Stimulated activated CD4-positive, alpha-beta T cell treated with anti-CD3 and anti-CD28 coated beads, Interleukin-2, amount 100 ng/mL, for 24 hours (primary cell): Measurements from ENCODE around the gene RNF224.

Experiments used
- DNase-seq, 2 donors: peaks; one replicate each; pipeline ENCODE4 v3.0.0-alpha.2; 2020

RNF224 gene

DNA sequence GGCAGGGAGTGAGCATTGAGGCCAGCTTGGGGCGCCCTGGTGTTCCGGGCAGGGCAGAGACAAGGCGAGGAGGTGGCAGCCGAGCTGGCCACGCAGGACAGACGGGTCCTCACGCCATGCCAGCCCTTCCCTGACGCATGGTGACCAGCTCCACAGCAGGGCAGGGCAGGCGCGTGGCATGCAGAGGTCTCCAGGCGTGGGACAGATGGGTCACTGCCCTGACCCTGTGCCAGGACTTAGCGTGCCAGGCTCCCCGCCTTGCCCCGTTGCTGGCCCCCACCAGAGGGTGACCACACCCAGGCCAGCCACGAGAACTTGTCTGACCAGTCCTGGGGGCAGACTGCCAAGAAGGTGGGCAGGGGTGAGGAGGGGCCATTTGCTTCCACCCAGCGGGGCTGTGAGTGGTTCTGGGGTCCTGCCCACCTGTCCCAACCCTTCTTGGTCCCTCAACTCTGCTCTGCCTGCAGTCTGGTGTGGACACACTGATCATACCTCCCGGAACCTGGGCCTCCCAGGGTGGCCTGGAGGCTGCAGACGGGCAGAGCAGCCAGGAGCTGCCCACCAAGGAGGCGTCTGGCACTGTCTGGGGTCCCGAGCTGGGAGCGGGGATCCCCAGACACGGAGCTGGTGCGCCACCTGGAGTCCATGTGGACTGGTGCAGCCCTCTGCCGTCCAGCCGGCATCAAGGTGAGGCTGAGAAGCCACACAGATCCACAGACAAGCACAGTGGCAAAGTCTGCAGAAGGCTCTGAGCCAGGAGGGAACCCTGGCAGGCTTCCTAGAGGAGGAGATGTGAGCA is at the start of gene RNF224:
Gene RNF224 (plus strand): TSS at position 449 of the 799 bp plus-strand sequence. CDS start 834 bp downstream, outside the sequence.
- DNase-seq = peak; percentile 83 to 88

DNA sequence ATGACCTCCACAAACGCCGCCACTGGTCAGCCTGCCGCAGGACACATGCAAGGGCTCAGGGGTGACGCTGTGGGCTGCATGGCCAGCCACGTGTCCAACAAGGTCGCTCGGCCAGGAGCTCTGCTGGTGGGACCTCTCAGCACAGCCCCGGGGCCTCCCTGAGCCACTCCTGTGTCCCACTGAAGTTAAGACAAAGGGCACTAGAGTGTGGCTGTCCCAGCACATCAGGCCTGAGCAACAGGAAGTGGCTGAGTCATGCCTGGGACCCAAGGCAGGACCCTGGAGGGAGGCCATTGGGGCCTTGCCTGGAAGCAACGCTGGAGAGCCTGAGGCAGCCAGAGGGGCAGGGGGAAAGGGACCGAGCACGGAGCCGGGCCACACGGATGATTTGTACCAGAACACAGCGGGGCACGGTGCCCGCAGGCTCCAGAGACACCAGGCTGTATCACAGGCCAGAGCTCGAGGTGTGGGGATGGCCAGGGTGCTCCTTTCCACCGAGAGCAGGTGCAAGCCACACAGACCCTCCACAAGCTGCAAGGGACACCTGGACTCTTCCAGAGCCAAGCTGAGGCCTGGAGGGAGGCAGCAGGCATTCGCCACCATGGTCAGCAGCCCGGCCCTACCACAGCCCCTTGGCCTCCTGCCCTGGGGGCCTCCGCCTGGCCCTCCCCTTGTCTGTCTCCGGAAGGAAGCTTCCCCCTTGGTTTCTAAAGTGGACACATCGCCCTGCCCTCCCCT is 48.9 kb upstream of the RNF224 start:
- no peak for DNase-seq

DNA sequence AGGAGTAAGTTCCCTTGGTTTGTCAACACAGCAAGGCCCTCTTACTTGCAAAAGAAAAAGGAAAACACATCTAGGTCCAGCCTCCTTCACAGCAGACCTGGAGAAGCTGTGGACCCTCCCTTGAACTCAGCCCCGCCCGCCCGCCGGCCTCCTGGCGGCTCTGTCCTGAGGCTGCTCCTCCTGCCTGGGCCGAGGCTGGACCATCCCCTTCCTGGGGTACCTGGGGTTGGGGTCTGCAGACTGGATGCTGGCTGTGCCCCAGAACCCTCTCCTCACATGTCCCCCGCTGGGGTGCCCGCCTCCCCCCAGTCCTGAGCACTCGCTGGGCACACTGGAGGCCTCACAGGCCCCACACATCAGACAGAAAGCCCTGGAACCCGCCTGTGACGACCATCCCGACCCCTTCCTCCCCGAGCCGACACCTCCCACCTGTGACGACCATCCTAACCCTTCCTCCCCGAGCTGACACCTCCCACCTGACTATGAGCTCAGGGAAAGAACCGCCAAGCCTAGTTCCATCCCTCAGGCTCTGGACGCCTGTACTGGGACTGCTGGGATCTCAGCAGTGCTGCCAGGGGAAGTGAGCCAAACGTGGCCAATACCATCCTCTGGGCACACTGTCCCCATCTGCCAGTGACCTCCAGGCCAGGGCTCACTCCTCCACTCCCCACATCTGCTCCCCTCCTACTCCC is 48.2 kb upstream of the RNF224 start:
- no peak for DNase-seq

DNA sequence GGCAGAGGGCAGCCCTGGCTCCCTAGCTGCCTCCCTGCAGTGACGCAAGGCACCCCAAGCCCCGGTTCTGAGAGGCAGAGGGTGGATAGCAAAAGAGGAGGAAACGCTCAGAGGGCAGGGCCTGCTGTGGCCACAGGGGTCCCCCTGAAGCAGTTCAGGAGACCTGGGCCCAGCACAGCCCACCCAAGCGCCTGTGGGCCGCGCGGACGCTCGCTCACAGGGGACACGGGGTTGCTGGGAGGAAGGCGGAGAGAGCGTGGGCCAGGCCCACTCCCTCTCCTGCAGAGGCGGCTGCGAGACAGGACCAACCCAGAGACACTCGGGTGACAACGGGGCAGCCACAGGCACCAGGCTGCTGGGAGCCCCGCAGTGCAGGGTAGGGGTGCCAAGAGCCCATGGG is 47.5 kb upstream of the RNF224 start:
- no peak for DNase-seq

DNA sequence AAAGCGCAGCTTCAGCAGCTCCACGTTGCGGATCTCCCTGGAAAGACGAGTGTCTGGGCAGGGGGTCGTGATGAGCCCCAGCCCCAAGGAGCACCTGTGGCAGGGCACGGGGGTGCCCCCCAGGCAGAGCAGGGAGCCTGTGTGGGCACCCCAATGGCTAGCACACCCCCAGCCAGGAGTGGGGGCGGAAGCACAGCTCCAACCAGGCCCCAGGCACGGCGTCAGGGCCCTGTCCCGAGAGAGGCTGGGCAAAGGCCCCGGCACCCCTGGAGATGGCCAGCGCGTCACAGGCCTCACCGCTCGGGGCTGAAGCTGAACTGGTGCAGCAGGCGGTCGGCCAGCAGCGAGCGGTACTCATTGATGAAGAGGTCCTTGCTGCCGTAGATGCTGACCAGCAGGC is 46.8 kb upstream of the RNF224 start:
- DNase-seq = no peak

DNA sequence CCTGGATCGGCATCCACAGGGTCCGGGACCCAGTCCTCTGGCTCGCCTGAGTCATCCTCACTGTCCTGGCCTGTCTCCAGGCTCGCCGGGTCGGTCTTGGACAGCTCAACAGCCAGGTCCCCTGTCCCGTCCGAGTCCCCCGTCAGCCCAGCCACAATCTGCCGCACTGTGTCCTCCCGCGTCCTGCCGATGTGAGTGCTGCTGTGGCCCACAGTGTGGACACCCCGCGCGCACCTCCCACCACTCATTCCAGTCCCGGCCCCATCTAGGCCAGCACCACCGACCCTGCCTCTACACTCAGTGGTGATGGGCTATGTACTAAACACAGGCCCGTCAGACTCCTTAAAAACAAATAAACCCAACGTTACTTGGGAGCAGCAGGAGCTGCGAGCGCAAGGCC is 45.6 kb upstream of the RNF224 start:
- DNase-seq = no peak

DNA sequence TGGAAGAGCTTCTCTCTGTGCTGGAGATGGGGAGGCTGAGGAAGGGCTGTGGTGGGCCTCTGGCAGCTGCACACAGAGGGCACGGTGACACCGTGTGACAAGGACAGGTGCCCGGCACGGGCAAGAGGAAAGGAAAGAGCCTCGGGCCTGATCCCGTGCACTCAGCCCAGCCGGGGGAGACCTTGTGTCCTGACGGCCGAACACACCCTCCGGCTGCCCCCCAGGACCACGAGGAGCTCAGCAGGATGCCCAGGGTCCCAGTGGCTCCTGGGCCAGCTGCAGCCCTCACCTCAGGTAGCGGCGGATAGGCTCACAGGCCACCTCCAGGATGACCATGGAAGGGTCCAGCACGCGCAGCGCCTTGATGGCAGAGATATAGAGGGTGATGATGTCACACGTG is 44.5 kb upstream of the RNF224 start:
- DNase-seq = no peak

DNA sequence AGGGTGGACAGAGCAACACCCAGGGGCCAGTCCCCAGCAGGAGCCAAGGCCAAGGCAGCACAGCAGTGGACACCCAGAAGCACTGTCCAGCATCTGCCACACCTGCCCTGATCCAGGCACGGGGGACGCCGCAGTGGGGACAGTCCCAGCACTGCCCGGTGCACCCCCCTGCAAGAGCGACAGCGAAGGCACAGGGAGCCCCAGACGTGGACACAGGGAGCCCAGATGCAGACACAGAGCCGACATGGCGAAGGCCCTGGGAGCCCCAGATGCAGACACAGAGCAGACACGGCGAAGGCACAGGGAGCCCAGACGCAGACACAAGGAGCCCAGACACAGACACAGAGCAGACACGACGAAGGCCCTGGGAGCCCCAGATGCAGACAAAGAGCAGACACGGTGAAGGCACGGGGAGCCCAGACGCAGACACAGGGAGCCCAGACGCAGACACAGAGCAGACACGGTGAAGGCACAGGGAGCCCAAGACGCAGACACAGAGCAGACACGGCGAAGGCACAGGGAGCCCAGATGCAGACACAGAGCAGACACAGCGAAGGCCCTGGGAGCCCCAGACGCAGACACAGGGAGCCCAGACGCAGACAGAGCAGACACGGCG is 43.2 kb upstream of the RNF224 start:
- DNase-seq = no peak

DNA sequence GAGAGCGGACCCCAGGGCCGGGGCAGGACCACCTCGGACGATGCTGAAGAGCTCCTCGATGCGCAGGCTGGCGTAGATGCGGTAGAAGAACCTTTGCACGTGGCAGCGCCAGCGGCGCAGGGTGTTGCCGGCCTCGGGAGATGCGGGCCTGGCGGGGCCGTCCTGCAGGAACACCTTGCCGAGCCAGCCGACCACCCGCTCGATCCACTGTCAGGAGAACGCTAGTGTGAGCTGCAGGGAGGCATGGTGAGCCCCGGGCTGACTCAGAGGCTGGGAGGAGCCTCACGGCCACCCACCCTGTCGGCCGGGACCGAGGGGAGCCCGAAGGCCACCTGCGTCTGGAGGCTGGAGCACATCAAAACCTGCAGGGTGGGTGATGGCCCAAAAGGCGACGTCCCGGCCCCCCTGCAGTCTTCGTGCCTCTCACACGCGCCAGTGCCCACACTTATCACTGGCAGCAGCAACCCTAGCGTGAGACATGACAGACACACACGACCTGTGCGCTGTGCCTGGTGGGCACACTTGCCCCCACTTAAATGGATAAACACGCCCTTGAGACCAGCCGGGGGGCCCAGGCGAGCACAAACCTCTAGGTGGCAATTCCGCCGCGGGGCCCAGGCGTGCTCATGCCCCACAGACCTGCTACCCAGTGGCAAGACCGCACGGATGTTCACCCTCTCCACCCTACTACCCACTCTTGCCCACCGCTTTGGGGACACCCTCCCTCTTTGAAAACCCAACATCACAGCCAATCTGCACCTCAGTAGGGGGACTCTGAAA is 42.2 kb upstream of the RNF224 start:
- no peak for DNase-seq

DNA sequence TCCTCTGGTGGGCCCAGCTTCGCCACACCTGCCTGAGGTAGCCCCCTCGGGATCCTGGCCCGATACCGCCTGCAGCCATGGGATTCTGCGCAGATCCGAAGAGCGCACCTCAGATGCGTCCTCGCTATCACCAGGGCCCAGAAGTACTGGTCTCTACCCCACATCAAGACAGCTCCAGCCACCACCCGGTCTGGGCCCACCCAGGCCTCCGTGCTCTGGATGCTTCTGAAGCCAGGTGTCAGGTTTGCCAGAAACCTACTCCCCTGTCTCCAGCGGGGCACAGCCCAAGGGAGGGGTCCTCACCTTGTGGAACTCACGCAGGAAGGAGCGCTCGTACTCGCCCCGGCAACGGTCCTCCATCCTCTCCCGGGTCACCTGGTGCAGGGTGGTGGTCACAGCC is 41.4 kb upstream of the RNF224 start:
- DNase-seq = no peak

DNA sequence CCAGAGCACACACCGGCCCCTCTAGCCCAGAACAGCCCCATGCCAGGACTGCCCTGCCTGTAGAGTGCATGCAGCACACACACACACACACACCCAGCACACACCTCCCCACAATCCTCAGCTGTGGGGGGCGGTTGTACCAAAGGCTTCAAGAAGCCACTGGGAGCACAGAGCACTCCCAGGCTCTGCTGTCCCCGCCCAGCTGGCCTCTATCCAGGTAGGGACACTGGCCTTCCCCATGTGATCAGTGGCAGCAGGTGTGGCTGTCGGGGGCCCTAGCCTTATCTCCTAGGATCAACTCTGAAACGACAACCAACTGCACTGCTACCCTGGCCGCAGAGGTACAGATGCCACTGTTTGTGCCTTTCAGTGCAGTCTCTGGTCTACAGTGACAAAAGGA is 40.9 kb upstream of the RNF224 start:
- DNase-seq = no peak

DNA sequence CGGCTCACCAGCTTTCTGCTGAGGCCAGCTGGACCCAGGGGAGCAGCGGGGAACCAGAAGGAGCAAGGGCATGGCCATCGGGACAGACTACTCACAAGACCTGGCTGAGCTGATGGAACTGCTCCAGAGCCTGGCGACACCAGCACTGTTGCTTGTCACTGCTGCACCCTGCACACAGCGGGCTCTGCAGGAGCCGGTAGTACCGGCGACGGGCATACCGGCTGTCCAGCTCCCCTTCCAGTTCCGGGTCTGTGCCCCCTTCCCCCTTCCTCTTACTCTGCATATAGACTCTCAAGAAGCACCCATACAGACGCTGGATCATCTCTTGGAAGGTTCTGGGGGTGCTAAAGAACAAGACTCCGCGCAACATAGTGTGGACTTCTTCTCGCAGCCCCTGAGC is 39.9 kb upstream of the RNF224 start:
- DNase-seq = no peak

DNA sequence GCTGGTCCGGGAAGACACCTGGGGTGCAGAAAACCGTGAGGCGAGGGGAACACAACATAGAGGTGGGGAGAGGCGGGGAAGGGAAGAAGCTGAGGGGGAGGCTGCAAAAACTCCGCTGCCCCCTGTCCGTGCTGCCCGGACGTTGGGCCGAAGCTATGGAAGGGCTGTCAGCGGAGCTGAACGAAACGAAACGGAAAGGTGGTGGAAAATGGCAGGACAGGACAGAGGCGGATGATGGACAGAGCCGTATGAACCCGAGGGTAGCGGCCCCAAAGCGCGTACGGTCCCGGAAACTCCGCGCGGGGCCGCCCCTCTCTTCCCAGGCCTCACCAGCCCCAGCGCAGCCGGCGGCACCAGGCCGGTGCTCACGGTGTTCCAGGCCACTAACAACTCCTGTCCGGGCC is 39.2 kb upstream of the RNF224 start:
- no peak for DNase-seq

DNA sequence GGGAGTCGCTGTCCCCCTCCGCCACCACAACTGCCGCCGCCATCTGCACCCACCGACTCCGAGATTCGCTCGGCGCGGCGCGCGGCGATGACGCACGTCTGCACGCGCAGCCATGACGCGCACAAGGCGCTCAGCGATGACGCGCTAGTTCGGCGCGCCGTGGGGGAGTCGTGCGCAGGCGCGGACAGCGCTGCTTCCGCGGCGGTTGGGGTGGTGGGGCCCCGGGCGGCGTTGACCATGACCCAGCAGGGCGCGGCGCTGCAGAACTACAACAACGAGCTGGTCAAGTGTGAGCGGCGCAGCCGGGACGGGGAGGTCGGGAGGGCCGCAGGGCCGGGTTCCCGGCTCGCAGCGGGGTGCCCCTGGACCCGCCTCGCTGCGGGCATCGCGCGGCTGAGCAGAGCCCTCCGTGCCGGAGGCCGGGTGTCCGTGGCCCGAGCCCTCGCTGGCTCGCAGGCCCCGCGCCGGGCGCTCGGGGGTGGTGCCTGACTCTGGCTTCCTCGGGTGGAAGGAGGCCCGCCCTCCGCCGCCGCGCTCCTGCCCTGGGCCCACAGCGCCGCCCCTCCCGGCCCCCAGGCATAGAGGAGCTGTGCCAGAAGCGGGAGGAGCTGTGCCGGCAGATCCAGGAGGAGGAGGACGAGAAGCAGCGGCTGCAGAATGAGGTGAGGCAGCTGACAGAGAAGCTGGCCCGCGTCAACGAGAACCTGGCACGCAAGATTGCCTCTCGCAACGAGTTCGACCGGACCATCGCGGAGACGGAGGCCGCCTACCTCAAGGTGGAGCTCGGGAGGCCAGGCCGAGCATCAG is 38.6 kb upstream of the RNF224 start, which contains the start of the genes ANAPC2 and SSNA1:
Gene ANAPC2 (minus strand): TSS at position 71 of the 807 bp plus-strand sequence. CDS start 28 bp downstream, at position 43.
Gene SSNA1 (plus strand): TSS at position 187 of the 807 bp plus-strand sequence. CDS start 51 bp downstream, at position 238.
- DNase-seq = peak; percentile 93 to 95

DNA sequence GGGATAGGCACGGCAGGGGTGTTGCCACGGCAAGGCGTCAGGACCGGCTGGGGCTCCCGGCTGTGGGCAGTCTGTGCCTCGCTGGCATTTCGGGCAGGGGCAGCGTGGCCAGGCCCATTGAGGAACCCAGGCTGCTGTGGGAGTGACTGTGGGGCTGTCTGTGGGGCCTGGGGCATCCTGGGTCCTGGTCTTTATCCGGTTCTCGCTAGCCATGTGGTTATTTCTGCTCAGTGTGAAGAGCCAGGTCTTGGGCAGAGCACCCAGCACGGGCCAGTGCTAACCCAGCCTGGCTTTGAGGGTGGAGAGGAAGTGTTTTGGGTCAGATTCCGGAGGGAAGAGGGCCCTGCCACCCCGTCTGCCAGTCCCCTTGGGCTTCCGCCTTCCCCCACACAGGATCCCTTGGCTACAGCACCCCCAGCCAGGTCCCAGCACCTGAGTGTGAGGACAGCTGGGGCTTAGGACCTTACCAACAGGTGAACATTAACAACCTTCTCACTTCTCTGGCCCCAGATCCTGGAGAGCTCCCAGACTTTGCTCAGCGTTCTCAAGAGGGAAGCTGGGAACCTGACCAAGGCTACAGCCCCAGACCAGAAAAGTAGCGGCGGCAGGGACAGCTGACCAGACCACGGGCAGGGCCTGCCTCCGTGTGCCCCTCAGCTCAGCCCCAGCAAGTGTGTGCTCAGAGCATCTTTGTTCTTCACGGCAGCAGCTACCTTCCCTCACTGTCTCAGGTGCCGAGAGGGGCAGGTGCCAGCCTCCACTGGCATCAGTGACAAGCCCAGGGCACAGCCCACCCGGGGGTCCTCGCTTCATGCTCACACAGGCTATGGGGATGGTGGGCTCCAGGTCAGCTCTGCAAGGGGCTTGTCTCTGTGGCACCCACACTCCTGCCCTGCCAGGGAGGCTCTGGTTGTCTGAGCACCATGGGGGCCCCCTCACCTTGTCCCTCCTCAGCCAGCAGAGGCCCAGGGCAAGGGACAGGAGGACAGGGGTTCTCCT is 37.7 kb upstream of the RNF224 start:
- DNase-seq = no peak

DNA sequence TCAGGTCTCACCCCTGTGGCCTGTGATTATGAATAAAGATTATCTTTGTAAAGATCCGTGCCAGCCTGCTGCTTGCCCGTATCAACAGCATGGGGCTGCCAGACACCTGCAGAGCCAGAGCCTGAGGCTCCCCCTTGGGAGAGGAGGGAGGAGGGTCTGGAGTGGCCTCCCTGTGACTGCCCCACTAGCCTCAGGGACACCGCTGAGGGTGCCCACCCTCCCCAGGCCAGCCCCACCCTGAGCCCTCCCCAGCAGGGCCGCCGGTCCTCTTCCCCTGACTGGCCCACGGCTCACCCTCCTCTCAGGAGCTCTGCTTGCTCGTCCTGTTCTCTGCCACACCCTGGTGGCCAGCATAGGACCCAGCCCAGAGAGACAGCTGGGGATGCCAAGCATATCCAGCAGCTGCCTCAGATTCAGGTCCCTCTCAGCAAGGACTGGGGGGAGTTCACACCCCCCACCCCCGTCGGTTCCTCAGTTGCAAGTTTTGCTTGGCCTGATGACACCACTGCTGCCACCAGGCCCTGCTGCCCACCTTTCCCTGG is 36.9 kb upstream of the RNF224 start:
- no peak for DNase-seq

DNA sequence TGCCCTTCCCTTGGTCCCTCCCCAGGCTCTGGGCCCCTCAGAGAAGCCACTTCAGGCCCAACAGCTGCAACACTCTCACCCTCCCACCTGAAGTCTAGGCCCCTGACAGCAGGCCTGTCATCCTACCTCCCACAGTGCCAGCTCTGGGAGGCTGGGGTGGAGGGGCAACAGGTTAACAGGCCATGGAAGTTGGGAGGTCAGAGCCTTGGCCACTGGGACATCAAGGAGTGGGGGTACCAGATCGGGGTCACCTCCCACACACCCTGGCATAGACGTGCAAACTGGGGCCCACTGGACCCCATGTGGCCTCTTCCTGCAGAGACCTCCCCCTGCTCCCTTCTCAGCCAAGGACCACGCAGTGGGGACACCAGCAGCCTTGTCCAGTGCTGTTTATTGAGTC is 36.1 kb upstream of the RNF224 start:
- no peak for DNase-seq

DNA sequence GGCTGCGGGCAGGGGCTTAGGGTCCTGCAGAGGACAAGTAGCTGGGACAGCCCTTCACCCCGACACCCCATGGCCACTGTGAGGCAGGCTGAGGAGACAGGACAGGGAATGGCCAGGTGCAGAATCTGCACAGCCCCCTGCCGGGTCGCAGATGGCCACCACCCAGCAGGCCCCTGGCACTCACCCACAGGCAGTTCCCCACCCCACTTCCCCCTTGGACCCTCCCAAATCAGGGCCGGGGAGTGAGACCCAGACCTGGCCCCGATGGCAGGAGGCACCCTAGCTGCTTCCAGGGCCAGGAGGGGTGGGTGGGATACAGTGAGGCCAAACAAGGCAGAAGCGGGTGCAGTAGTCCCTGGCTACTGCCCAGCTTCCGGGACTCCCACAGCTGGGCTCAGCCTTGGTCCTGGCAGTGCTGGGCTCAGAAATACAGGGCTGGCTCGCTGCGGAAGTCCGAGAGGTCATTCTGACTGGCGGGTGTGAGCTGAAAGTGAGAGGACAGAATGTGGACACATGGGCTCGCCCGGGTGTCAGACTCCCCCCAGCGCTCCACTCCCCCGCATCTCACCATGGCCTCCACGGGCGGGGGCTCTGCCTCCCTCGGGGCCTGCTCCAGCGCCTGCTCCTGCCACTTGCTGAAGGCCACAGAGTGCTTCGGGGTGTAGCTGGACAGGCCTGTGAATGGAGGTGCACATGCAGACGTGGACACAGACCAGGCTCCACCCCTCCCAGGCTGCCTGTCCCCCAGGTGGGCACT is 35.4 kb upstream of the RNF224 start:
- no peak for DNase-seq

DNA sequence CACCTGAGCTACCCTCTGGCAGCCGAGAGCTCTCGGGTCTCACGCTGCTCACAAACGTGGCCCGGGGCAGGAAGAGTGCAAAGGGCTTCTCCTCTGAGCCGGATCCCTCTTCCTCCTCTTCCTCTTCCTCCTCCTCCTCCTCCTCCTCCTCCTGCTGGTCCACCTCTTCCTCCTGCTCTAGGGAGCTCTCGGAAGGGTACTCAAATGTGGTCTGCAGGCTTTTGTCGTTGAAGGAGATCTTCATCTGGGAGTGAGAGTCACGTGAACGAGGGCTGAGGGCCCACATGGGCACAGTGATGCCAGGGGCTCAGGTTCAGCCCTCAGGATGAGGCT is 34.9 kb upstream of the RNF224 start:
- DNase-seq = no peak
